Mesendoderm (in vitro differentiated cells): ENCODE results near the gene MFAP4. TPM values are rescaled to one million over a fixed set of nuclear protein-coding genes. Genes with fewer than 3 reads are reported as not detected.

Source experiments
- DNase-seq: peaks from one replicate; pipeline ENCODE4 v3.0.0; 2013
- H2AK5ac ChIP-seq: 2 replicates; pipeline ENCODE4 v1.6.1; 2013; ENCODE audit warnings: low read length, inconsistent platforms
- H2BK120ac ChIP-seq: 2 replicates; pipeline ENCODE4 v1.6.1; 2013; ENCODE audit warnings: low read depth, mild to moderate bottlenecking, low read length, moderate library complexity, mixed read lengths
- H2BK15ac ChIP-seq: replicated peaks from 2 replicates; pipeline ENCODE4 v1.6.1; 2013; ENCODE audit warnings: low read depth, mild to moderate bottlenecking, moderate library complexity
- H2BK5ac ChIP-seq: 2 replicates; pipeline ENCODE4 v1.6.1; 2013; ENCODE audit warnings: low read length, inconsistent platforms
- H3K18ac ChIP-seq: 2 replicates; pipeline ENCODE4 v1.6.1; 2013; ENCODE audit warnings: mild to moderate bottlenecking, low read length, mixed read lengths
- H3K23ac ChIP-seq: one replicate; pipeline ENCODE4 v1.6.1; 2013; ENCODE audit warnings: low read length
- H3K27ac ChIP-seq: 2 replicates; pipeline ENCODE4 v1.5.1; 2013; ENCODE audit warnings: low read depth, mild to moderate bottlenecking, inconsistent platforms, low read length, moderate library complexity
- H3K27me3 ChIP-seq: 2 replicates; pipeline ENCODE4 v1.6.1; 2013; ENCODE audit warnings: low read length, control low read depth, mild to moderate bottlenecking, inconsistent platforms; ENCODE audit not compliant: insufficient read depth, poor library complexity
- H3K36me3 ChIP-seq: 2 replicates; pipeline ENCODE4 v1.6.1; 2013; ENCODE audit warnings: low read length, inconsistent platforms; ENCODE audit not compliant: control insufficient read depth, insufficient read depth
- H3K4ac ChIP-seq: one replicate; pipeline ENCODE4 v1.6.1; 2013; ENCODE audit warnings: low read depth, mild to moderate bottlenecking, low read length, moderate library complexity
- H3K4me1 ChIP-seq: 2 replicates; pipeline ENCODE4 v1.6.1; 2013; ENCODE audit warnings: low read depth, low read length, inconsistent platforms; ENCODE audit not compliant: control insufficient read depth
- H3K4me2 ChIP-seq: 2 replicates; pipeline ENCODE4 v1.6.1; 2013; ENCODE audit warnings: low read length
- H3K4me3 ChIP-seq: 2 replicates; pipeline ENCODE4 v1.5.1; 2013; ENCODE audit warnings: mild to moderate bottlenecking, low read length
- H3K56ac ChIP-seq: one replicate; pipeline ENCODE4 v1.6.1; 2013; ENCODE audit warnings: low read length
- H3K79me1 ChIP-seq: 2 replicates; pipeline ENCODE4 v1.6.1; 2013; ENCODE audit warnings: low read length, inconsistent platforms
- H3K79me2 ChIP-seq: 2 replicates; pipeline ENCODE4 v1.6.1; 2013; ENCODE audit warnings: mild to moderate bottlenecking, low read length; ENCODE audit not compliant: control insufficient read depth, insufficient read depth
- H3K9ac ChIP-seq: 2 replicates; pipeline ENCODE4 v1.6.1; 2013; ENCODE audit warnings: low read length, inconsistent platforms
- H4K5ac ChIP-seq: one replicate; pipeline ENCODE4 v1.6.1; 2013; ENCODE audit warnings: low read length
- H4K8ac ChIP-seq: one replicate; pipeline ENCODE4 v1.6.1; 2013; ENCODE audit warnings: low read depth, mild to moderate bottlenecking, control low read depth, low read length, moderate library complexity
- WGBS: extraction: QIAGEN DNeasy Blood & Tissue Kit; methylation state at CpG from one replicate; pipeline ENCODE4 v1.1.7; 2013; ENCODE audit warnings: low lambda C conversion rate, missing lambda C conversion rate; ENCODE audit not compliant: insufficient coverage; ENCODE audit errors: extremely low coverage; 5-methylcytosine and 5-hydroxymethylcytosine counted together
- polyA plus RNA-seq, 2 experiments: library from polyadenylated mRNA; stranded (reverse); fragments of 200-250 nt; gene quantifications; one replicate each; pipeline ENCODE4 v1.2.3, GENCODE V29; 2013

Gene MFAP4
- 93.5 TPM for polyA plus RNA-seq (2013, experiment 1 of 2)
- polyA plus RNA-seq (2013, experiment 2 of 2), result 84.3 TPM

- Histone ChIP-seq H4K8ac (no peak within 1 kb of the TSS), H2BK5ac (peak within 1 kb of the TSS; percentile 19), H3K79me2 (peaks cover 16% of the 10 kb centered on the region), H2BK15ac (peak within 1 kb of the TSS; percentile 10), H3K79me1 (peaks cover 7% of the 10 kb centered on the region), H3K27me3 (no peaks in the 10 kb centered on the region), H4K5ac (peak within 1 kb of the TSS; percentile 8), H3K23ac (no peak within 1 kb of the TSS), H3K4me2 (peak within 1 kb of the TSS; percentile 43), H3K4ac (peak within 1 kb of the TSS; percentile 95), H3K4me3 (peak within 1 kb of the TSS; percentile 39), H3K36me3 (peaks cover 9% of the 10 kb centered on the region), H3K9ac (peak within 1 kb of the TSS; percentile 71), H3K4me1 (peaks cover 25% of the 10 kb centered on the region), H2AK5ac (peak within 1 kb of the TSS; percentile 85), H3K18ac (peak within 1 kb of the TSS; percentile 57), H3K56ac (peak within 1 kb of the TSS; percentile 88), H3K27ac (peak within 1 kb of the TSS; percentile 78), H2BK120ac (peak within 1 kb of the TSS; percentile 65)
- no CpG with 5 or more reads among the region's 22 CpGs for WGBS
- DNase-seq, result peak; percentile 71
Measured at GRCh38 chr17:19386974-19387920, at the start of gene MFAP4. TSS of gene MFAP4 (minus strand) at chr17:19387190. CDS start at chr17:19387155, 35 bp downstream.

GRCh38 chr17:19433727-19434340, 46.8 kb upstream of the MFAP4 start:
- H4K5ac ChIP-seq, result peak overlapping the region; percentile 74
- H3K4me2 ChIP-seq, result no peak overlapping the region
- peak; percentile 90 for DNase-seq
- peak overlapping the region; percentile 94 for H2AK5ac ChIP-seq
- peak overlapping the region; percentile 81 for H3K27ac ChIP-seq
- peak overlapping the region; percentile 35 for H2BK120ac ChIP-seq
- no peaks in the 10 kb centered on the region for H3K27me3 ChIP-seq
- H2BK5ac ChIP-seq, result peak overlapping the region; percentile 99
- no peak overlapping the region for H3K4me3 ChIP-seq
- no peak overlapping the region for H3K23ac ChIP-seq
- peaks cover 16% of the 10 kb centered on the region for H3K4me1 ChIP-seq
- WGBS, result no CpG with 5 or more reads among the region's 2 CpGs
- H3K18ac ChIP-seq, result peak overlapping the region; percentile 51
- no peaks in the 10 kb centered on the region for H3K79me1 ChIP-seq
- H3K9ac ChIP-seq, result peak overlapping the region; percentile 34
- no peak overlapping the region for H2BK15ac ChIP-seq
- H3K56ac ChIP-seq, result peak overlapping the region; percentile 47
- no peaks in the 10 kb centered on the region for H3K79me2 ChIP-seq
- peak overlapping the region; percentile 96 for H3K4ac ChIP-seq
- no peak overlapping the region for H4K8ac ChIP-seq
- no peaks in the 10 kb centered on the region for H3K36me3 ChIP-seq

- no peaks in the 10 kb centered on the region for H3K79me2 ChIP-seq
- H3K79me1 ChIP-seq, result no peaks in the 10 kb centered on the region
- H3K4me3 ChIP-seq, result no peak overlapping the region
- H2BK15ac ChIP-seq, result no peak overlapping the region
- peak overlapping the region; percentile 50 for H3K56ac ChIP-seq
- H2AK5ac ChIP-seq, result no peak overlapping the region
- no peak overlapping the region for H2BK120ac ChIP-seq
- H3K27me3 ChIP-seq, result no peaks in the 10 kb centered on the region
- no peak overlapping the region for H3K18ac ChIP-seq
- H3K36me3 ChIP-seq, result no peaks in the 10 kb centered on the region
- H3K23ac ChIP-seq, result no peak overlapping the region
- peak; percentile 76 for DNase-seq
- peaks cover 16% of the 10 kb centered on the region for H3K4me1 ChIP-seq
- H2BK5ac ChIP-seq, result peak overlapping the region; percentile 93
- H3K9ac ChIP-seq, result peak overlapping the region; percentile 40
- no CpG with 5 or more reads among the region's 5 CpGs for WGBS
- no peak overlapping the region for H3K4ac ChIP-seq
- H3K27ac ChIP-seq, result peak overlapping the region; percentile 38
- H4K8ac ChIP-seq, result no peak overlapping the region
- H4K5ac ChIP-seq, result no peak overlapping the region
- no peak overlapping the region for H3K4me2 ChIP-seq
Measured at GRCh38 chr17:19433255-19433654, 46.3 kb upstream of the MFAP4 start.

GRCh38 chr17:19431691-19432090, 44.7 kb upstream of the MFAP4 start:
- H4K5ac ChIP-seq, result no peak overlapping the region
- peak overlapping the region; percentile 40 for H3K27ac ChIP-seq
- H2BK15ac ChIP-seq, result no peak overlapping the region
- H3K23ac ChIP-seq, result peak overlapping the region; percentile 3
- peak overlapping the region; percentile 78 for H2BK120ac ChIP-seq
- peak overlapping the region; percentile 73 for H3K56ac ChIP-seq
- no peak overlapping the region for H3K4me3 ChIP-seq
- H3K79me2 ChIP-seq, result no peaks in the 10 kb centered on the region
- H3K4ac ChIP-seq, result peak overlapping the region; percentile 79
- H3K27me3 ChIP-seq, result no peaks in the 10 kb centered on the region
- peaks cover 14% of the 10 kb centered on the region for H3K4me1 ChIP-seq
- H3K4me2 ChIP-seq, result no peak overlapping the region
- H3K9ac ChIP-seq, result no peak overlapping the region
- H3K79me1 ChIP-seq, result no peaks in the 10 kb centered on the region
- H2BK5ac ChIP-seq, result peak overlapping the region; percentile 77
- no peaks in the 10 kb centered on the region for H3K36me3 ChIP-seq
- no peak overlapping the region for H4K8ac ChIP-seq
- H2AK5ac ChIP-seq, result peak overlapping the region; percentile 68
- no CpG with 5 or more reads among the region's 3 CpGs for WGBS
- DNase-seq, result no peak
- H3K18ac ChIP-seq, result peak overlapping the region; percentile 43

GRCh38 chr17:19426631-19427030, 39.6 kb upstream of the MFAP4 start:
- no CpG with 5 or more reads among the region's 5 CpGs for WGBS
- Histone ChIP-seq H3K27ac (peak overlapping the region; percentile 46), H3K23ac (no peak overlapping the region), H4K8ac (no peak overlapping the region), H3K4me3 (no peak overlapping the region), H3K18ac (peak overlapping the region; percentile 61), H3K9ac (no peak overlapping the region), H3K4me1 (peaks cover 3% of the 10 kb centered on the region), H3K56ac (peak overlapping the region; percentile 65), H4K5ac (no peak overlapping the region), H3K4me2 (no peak overlapping the region), H2BK120ac (no peak overlapping the region), H3K79me1 (no peaks in the 10 kb centered on the region), H3K79me2 (no peaks in the 10 kb centered on the region), H2BK5ac (peak overlapping the region; percentile 66), H2AK5ac (no peak overlapping the region), H3K4ac (no peak overlapping the region), H2BK15ac (no peak overlapping the region), H3K36me3 (no peaks in the 10 kb centered on the region), H3K27me3 (no peaks in the 10 kb centered on the region)
- DNase-seq, result peak; percentile 57
